Measurements from ENCODE around the gene CFAP65.
A peak's percentile ranks its signal among the peaks of the same experiment; 100 is the strongest.

Gene CFAP65

GRCh38 chr2:218963601-218964000 lies 77.7 kb downstream of the CFAP65 start:
- H3K4me3 ChIP-seq (ENCODE audit: low read depth, low read length) = no peak overlapping the region
- TF ChIP-seq CTCF (IDR thresholded peaks at IDR 0.05; ENCODE audit: borderline replicate concordance, insufficient read depth, low read depth, low read length) = no peak

- no peak for TF ChIP-seq CTCF (IDR thresholded peaks at IDR 0.05; ENCODE audit: borderline replicate concordance, insufficient read depth, low read depth, low read length)
Observed at GRCh38 chr2:218962859-218963492, 78.3 kb downstream of the CFAP65 start.

GRCh38 chr2:218961651-218962570 lies 79.4 kb downstream of the CFAP65 start:
- TF ChIP-seq CTCF (IDR thresholded peaks at IDR 0.05; ENCODE audit: borderline replicate concordance, insufficient read depth, low read depth, low read length) = no peak
- H3K4me3 ChIP-seq (ENCODE audit: low read depth, low read length) = no peak overlapping the region

More at GRCh38 chr2:218962859-218963492, 78.3 kb downstream of the CFAP65 start:
- H3K4me3 ChIP-seq (ENCODE audit: low read depth, low read length) = no peak overlapping the region

- H3K4me3 ChIP-seq (ENCODE audit: low read depth, low read length) = no peak overlapping the region
- no peak for TF ChIP-seq CTCF (IDR thresholded peaks at IDR 0.05; ENCODE audit: borderline replicate concordance, insufficient read depth, low read depth, low read length)
Observed at GRCh38 chr2:218961229-218961628, 80.1 kb downstream of the CFAP65 start.

GRCh38 chr2:218960309-218961165 lies 80.8 kb downstream of the CFAP65 start:
- no peak for TF ChIP-seq CTCF (IDR thresholded peaks at IDR 0.05; ENCODE audit: borderline replicate concordance, insufficient read depth, low read depth, low read length)
- no peak overlapping the region for H3K4me3 ChIP-seq (ENCODE audit: low read depth, low read length)

- TF ChIP-seq CTCF (IDR thresholded peaks at IDR 0.05; ENCODE audit: borderline replicate concordance, insufficient read depth, low read depth, low read length) = no peak
- H3K4me3 ChIP-seq (ENCODE audit: low read depth, low read length) = peak overlapping the region; percentile 31
Observed at GRCh38 chr2:218959761-218960308, 81.5 kb downstream of the CFAP65 start.

All from GM12875 (cell line).